ENCODE measurements around the gene PDE4A.

The PDE4A gene

GRCh38 chr19:10516671-10517286 lies 96.4 kb downstream of the PDE4A start:
- FAIRE-seq: no peak

GRCh38 chr19:10517361-10517759 lies 97.0 kb downstream of the PDE4A start, which contains the start of gene S1PR5:
S1PR5 (minus strand) TSS chr19:10517447; CDS start chr19:10515011, 2,436 bp downstream.
- no peak for FAIRE-seq

GRCh38 chr19:10517760-10518443 lies 97.6 kb downstream of the PDE4A start:
- FAIRE-seq: no peak

- no peak for FAIRE-seq
Measured at GRCh38 chr19:10518444-10519361, 98.4 kb downstream of the PDE4A start.

Measured in TTC549 (cell line).